Prostate gland (tissue), 2 donors: Measurements from ENCODE around the gene ARIH1. TPM values are rescaled to one million over a fixed set of nuclear protein-coding genes. Genes with fewer than 3 reads are reported as not detected.
"Not testable (repeated sequence)": the region's sequence is repeated elsewhere in the genome, so short reads cannot be mapped to it uniquely, and the experiment has no call there.

Experiments used
- DNase-seq: peaks from one replicate; pipeline ENCODE4 v3.0.0-alpha.2; 2019; ENCODE audit warnings: low spot score
- H3K27ac ChIP-seq, 2 donors: fragments of 200-600 bp; sonication (generic); 2 replicates each; pipeline ENCODE4 v1.5.1; 2017 to 2019
- H3K27me3 ChIP-seq: fragments of 200-600 bp; sonication (generic); replicated peaks from 2 replicates; pipeline ENCODE4 v1.5.1; 2019; ENCODE audit not compliant: insufficient read depth
- H3K36me3 ChIP-seq, 2 donors: fragments of 200-600 bp; sonication (generic); 1 replicate in 1 of 2; 2 replicates in 1 of 2; pipeline versions ENCODE4 v1.5.1 to v1.8.1; 2017 to 2019
- H3K4me1 ChIP-seq: fragments of 200-600 bp; sonication (generic); replicated peaks from 2 replicates; pipeline ENCODE4 v1.5.1; 2019
- H3K4me3 ChIP-seq, 2 donors: fragments of 200-600 bp; sonication (generic); 2 replicates each; pipeline ENCODE4 v1.5.1; 2017 to 2019
- H3K9me3 ChIP-seq: fragments of 200-600 bp; sonication (generic); 2 replicates; pipeline ENCODE4 v1.5.1; 2017
- POLR2A ChIP-seq: fragments of 450-650 bp; IDR thresholded peaks from one replicate; pipeline ENCODE4 v1.6.1; 2016; ENCODE audit warnings: antibody characterized with exemption, mild to moderate bottlenecking
- POLR2AphosphoS5 ChIP-seq: sonication (generic); formaldehyde crosslinking; IDR thresholded peaks from one replicate; pipeline ENCODE4 v1.6.1; 2017; ENCODE audit warnings: antibody characterized with exemption
- WGBS: methylation state at CpG from one replicate; pipeline ENCODE4 v1.1.5; 2018; 5-methylcytosine and 5-hydroxymethylcytosine counted together
- intact Hi-C: fragments of 100-400 bp; cut with DNase I; formaldehyde crosslinking; loops from one replicate; pipeline ENCODE4 v1.14.2; 2022
- total RNA-seq, 2 donors: library from RNA; depleted of rRNA; stranded (reverse); fragments of >200 nt; gene quantifications; one replicate each; pipeline ENCODE4 v1.1.0, GENCODE V29; 2016
- TF ChIP-seq, protein P1 (sequence below), 4 experiments: fragments of 200-600 bp in 2 of 4; fragments of 450-650 bp in 2 of 4; sonication (generic) in 2 of 4; IDR thresholded peaks; 1 replicate in 3 of 4; 2 replicates in 1 of 4; pipeline ENCODE4 v1.5.1; 2016 to 2019; ENCODE audit warnings: antibody characterized with exemption in 4 of 4, mild to moderate bottlenecking in 2 of 4, moderate library complexity in 2 of 4

Gene ARIH1
- total RNA-seq, 2 donors from 2014 or later = 35.7 to 38.7 TPM

DNA sequence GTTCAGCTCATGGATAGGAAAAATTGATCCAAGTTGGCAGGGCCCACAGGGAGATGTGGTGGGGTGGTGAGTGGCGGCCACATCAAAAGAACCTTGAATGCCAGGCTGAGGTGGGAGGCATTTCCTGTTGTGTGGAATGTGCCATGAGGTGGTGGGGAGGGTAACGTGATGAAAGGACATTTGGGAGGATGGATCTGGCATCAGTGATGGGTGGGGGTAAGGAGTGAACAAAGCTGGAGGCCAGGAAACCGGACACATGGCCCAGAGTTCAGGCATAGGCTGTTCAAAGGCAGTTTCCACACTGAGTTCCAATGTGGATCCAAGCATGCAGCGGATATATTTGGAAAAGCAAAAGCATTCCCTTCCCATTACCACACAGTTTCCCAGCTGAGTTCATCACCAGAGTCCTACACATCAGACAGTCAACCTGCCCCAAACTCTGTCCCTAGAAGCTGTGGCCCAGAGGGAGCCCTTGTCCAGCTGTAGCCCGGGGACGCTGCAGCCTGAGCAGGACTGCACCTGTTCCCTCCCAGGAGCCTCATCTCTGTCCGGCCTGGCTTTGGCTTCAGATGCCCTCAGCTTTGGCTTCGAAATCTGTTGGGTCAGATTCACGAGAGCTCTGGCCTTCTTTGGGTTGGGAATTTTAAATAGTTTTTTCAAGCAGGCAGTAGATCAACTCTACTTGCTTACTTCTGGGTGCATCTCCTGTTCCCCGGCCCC lies 142.5 kb downstream of the ARIH1 start:
- H3K27me3 ChIP-seq = no peaks in the 10 kb centered on the region
- intact Hi-C loops = no loop called here
- 84% methylated on average over 10 of the region's 10 CpGs for WGBS
- H3K36me3 ChIP-seq = no peaks in the 10 kb centered on the region
- H3K9me3 ChIP-seq = no peaks in the 10 kb centered on the region
- no peak overlapping the region for H3K27ac ChIP-seq
- TF ChIP-seq, protein P1, sequence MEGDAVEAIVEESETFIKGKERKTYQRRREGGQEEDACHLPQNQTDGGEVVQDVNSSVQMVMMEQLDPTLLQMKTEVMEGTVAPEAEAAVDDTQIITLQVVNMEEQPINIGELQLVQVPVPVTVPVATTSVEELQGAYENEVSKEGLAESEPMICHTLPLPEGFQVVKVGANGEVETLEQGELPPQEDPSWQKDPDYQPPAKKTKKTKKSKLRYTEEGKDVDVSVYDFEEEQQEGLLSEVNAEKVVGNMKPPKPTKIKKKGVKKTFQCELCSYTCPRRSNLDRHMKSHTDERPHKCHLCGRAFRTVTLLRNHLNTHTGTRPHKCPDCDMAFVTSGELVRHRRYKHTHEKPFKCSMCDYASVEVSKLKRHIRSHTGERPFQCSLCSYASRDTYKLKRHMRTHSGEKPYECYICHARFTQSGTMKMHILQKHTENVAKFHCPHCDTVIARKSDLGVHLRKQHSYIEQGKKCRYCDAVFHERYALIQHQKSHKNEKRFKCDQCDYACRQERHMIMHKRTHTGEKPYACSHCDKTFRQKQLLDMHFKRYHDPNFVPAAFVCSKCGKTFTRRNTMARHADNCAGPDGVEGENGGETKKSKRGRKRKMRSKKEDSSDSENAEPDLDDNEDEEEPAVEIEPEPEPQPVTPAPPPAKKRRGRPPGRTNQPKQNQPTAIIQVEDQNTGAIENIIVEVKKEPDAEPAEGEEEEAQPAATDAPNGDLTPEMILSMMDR (IDR thresholded peaks at IDR 0.05) = no peak
- no peak for TF ChIP-seq POLR2AphosphoS5
- TF ChIP-seq POLR2A = no peak
- no peak for DNase-seq
- no peaks in the 10 kb centered on the region for H3K4me1 ChIP-seq
- no peak overlapping the region for H3K4me3 ChIP-seq

DNA sequence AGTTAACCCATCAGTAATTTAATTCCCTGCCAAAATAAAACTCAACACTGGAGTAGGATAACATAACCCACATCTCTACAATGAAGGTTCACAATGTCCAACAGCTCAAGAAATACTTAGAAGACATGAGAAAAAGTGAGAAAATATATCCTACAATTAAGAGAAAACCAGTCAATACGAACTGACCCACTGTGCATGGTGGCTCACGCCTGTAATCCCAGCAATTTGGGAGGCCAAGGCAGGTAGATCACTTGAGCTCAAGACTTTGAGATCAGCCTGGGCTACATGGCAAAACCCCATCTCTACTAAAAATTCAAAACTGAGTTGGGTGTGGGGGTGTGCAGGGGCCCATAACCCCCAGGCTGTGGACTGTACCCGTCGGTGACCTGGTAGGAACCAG lies 149.7 kb downstream of the ARIH1 start:
- DNase-seq, H3K27ac ChIP-seq, intact Hi-C loops, H3K36me3 ChIP-seq, H3K4me3 ChIP-seq, H3K9me3 ChIP-seq, H3K4me1 ChIP-seq, H3K27me3 ChIP-seq: not testable (repeated sequence)
- 87% methylated on average over 4 of the region's 4 CpGs for WGBS

DNA sequence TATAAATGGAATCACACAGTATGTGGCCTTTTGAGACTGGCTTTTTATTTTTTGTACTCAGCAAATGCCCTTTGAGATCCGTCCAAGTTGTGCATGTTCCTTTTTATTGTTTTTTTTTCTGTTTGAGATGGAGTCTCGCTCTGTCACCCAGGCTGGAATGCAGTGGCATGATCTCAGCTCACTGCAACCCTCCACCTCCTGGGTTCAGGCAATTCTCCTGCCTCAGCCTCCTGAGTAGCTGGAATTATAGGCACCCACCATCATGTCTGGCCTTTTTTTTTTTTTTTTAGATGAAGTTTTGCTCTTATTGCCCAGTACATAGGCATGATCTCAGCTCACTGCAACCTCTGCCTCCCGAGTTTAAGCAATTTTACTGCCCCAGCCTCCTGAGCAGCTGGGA lies 152.0 kb downstream of the ARIH1 start:
- DNase-seq, H3K4me1 ChIP-seq, H3K9me3 ChIP-seq, H3K4me3 ChIP-seq, intact Hi-C loops, H3K36me3 ChIP-seq, H3K27me3 ChIP-seq, H3K27ac ChIP-seq: not testable (repeated sequence)
- peak; percentile 32 for TF ChIP-seq POLR2AphosphoS5
- WGBS = 38% methylated on average over 3 of the region's 3 CpGs

DNA sequence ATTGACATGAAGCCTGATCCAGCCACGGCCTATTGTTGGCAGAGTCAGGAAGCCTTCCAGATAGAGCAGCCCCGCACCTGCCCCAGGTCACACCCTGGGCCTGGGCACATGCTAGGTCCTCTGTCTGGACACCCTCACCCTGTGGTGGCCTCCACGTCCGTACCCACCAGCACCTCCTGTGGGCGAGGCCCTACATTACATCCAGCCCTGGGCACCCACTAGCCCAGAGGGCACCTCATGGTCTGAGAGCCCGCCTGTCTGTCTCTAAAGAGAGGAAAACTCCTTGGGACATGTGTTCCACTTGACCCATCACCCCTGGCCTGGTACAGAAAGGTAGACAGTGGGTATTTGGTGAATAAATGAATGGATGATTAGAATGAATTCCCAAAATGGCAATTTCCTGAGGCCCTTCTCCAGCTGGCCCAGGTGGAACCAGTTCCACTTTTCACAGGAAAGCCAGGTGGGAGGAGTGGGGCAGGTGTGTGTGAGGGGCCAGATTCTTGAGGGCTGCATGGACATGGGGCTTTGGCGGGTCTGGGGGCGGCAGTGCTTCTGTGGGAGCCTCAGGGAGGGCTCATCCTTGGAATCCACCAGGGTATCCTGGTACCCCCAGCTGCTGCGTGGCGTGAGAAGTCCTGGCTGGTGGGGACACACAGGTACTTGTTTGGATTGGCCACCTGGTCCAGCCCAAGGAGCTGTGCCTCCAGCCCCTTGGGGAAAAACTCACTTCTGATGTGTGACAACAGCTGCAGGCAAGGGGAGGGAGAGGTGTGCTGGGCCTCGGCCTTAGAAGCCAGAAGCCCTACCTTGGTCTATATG lies 154.3 kb downstream of the ARIH1 start:
- DNase-seq, H3K27me3 ChIP-seq, H3K4me1 ChIP-seq, H3K4me3 ChIP-seq, H3K36me3 ChIP-seq, intact Hi-C loops, H3K27ac ChIP-seq, H3K9me3 ChIP-seq: not testable (repeated sequence)
- WGBS = 91% methylated on average over 11 of the region's 11 CpGs

DNA sequence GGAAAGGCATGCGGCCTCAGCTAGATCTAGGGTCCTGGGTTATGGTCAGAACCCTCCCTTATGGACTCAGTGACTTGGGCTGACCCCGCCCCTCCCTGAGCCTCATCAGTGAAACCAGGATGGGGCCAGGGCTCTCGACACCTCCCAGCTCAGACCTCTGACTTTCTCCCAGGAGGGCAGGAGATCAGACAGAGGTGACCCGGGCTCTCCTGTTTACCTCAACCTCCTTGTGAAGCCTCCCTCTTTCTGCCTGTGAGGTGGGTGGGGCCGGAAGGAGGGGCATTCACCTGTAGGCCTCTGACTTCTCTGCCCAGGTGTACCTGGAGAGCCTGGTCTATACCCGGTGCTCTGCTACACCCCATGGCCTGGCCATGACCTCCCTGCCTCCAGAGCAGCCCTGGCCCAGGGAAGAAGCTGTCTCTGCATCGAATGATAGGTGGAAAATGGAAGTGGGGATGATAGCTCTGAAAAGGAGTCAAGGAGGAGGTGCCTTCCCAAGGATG lies 155.0 kb downstream of the ARIH1 start:
- 83% methylated on average over 7 of the region's 7 CpGs for WGBS
- not testable (repeated sequence) for H3K27me3 ChIP-seq

DNA sequence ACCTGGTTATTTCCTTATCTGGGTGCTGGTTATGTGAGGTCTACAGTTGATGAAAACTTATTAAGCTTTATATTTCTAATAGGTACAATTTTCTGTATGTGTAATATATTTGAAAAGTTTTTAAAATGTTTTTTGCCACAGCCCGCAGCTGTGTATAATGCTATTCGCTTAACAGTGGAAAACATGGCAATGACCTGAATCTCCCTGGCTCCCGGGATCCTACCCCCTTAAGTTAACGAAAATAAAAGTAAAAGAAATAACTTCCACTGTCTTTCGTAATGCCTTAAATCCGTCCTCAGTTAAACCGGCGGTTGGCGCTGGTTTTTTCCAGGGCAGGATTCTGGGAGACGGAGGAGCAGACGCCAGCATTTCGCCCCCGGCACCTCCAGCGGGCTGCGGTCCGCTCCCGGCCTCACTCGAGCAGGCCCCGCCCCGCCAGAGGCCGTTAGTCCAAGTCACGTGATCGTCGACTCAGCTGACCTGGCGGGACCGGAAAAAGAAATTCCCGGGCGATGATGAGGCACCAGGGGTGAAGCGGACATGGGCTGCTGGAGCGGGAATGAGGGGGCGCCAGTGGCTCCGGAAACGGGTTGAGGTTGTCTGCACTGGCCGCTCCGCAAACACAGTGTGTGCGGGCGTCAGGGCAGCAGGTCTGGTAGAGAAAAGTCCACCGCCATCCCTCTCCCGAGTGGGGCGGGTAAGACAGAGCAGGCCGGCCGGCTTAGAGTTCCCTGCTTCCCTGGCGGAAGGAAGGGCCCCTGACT lies 162.6 kb downstream of the ARIH1 start:
- peak; percentile 74 for DNase-seq
- H3K9me3 ChIP-seq, intact Hi-C loops, H3K27ac ChIP-seq, H3K36me3 ChIP-seq, H3K4me1 ChIP-seq, H3K27me3 ChIP-seq: not testable (repeated sequence)
- peak; percentile 27 for TF ChIP-seq POLR2AphosphoS5
- peak overlapping the region; percentile 15 to 25 for H3K4me3 ChIP-seq
- no CpG with 5 or more reads among the region's 43 CpGs for WGBS

More for the DNA sequence above, 155.0 kb downstream of the ARIH1 start:
- H3K9me3 ChIP-seq, DNase-seq, H3K4me1 ChIP-seq, H3K36me3 ChIP-seq, H3K4me3 ChIP-seq, H3K27ac ChIP-seq, intact Hi-C loops: not testable (repeated sequence)

DNA sequence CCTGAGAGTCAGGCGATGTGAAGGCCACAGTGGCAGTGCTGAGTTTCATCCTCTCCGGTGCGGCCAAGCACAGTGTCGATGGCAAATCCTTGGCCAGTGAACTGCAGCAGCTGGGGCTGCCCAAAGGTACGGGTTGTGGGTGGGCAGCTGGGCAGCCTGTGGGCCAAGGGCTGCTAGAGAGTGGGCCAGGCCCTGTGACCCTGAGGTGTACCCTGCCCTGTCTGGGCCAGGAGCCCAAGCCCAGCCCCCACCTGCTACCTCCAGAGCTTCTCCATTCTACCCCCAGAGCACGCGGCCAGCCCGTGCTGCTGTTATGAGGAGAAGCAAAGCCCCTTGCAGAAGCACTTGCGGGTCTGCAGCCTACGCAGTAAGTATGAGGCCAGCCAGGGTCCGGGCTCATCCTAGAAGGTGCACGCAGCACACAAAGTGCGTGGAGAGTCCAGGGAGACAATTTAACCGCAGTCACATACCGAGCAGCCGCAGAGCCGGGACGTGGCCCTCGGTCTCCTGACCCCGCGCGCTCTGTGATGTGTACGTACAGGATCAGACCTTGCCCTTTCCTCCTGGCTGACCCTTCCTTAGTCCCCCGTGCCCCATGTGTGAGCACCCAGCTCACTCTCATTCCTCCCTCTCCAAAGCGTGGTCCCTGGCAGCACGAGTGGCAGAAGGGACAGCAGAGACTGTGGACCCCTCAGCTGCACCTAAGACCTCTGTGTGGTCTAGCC lies 165.8 kb downstream of the ARIH1 start:
- no CpG with 5 or more reads among the region's 26 CpGs for WGBS

DNA sequence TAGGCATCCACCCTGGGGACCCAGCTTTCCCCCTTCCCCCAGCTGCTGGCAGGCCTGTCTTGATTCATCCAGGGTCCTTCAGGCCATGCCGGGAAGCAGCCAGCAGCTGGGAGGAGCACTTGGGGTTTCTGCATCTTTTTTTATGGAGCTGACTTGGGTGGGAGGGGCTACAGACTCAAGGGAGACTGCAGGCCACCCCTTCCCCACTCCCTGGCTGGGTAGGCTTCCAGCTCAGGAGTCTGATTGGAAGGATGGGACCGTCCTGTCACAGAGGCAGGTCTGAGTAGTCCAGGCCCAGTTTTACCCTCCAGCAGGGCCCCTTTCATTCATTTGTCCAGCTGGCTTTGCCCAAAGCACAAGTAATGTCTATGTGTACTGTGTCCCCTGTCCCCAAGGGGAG lies 168.1 kb downstream of the ARIH1 start:
- WGBS = no CpG with 5 or more reads among the region's 2 CpGs
- H3K4me1 ChIP-seq, H3K9me3 ChIP-seq, DNase-seq, H3K27me3 ChIP-seq, H3K27ac ChIP-seq, H3K4me3 ChIP-seq, H3K36me3 ChIP-seq, intact Hi-C loops: not testable (repeated sequence)

More for the DNA sequence above, 165.8 kb downstream of the ARIH1 start:
- H3K4me1 ChIP-seq, H3K9me3 ChIP-seq, H3K36me3 ChIP-seq, DNase-seq, H3K27ac ChIP-seq, H3K27me3 ChIP-seq, H3K4me3 ChIP-seq, intact Hi-C loops: not testable (repeated sequence)

DNA sequence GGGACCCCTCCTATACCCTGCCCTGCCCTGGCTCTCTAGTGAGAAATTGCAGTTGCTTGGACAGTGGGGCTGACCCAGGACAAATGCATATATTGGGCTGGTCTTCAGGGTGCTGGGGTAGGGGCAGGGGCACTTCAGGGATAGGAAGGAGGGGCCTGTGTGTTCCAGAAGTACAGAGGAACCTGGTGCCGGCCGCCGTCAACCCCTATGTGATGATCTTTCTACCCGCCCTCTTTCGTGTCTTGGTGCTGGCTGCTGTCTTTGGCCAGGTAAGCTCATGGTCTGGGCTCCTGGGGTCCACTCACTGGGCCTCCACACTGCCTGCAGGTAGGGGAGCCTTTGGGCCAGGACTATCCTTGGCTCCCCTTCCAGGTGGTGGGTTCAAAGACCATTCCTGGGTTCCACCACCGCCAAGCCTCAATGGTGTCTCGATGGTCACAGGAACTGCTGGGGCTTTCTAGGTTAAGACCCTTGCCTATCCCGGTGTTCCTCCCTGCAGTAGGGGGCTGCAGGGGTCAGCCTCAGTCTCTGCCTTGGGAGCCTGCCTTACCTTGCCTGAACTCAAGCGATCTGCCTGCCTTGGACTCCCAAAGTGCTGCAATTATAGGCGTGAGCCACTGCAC lies 174.6 kb downstream of the ARIH1 start:
- DNase-seq, intact Hi-C loops, H3K4me3 ChIP-seq, H3K27me3 ChIP-seq, H3K9me3 ChIP-seq, H3K27ac ChIP-seq, H3K4me1 ChIP-seq, H3K36me3 ChIP-seq: not testable (repeated sequence)
- WGBS = 83% methylated on average over 6 of the region's 10 CpGs
